Neural crest cell (in vitro differentiated cells): ENCODE results near the gene CD6. TPM values are rescaled to one million over a fixed set of nuclear protein-coding genes. Genes with fewer than 3 reads are reported as not detected.

Source experiments
- DNase-seq: peaks from one replicate; pipeline ENCODE4 v3.0.0; 2021; ENCODE audit warnings: low read depth, mixed read lengths, low spot score
- H3K27ac Mint-ChIP-seq: one replicate; pipeline ENCODE4 v1.8.0; 2021; ENCODE audit warnings: mild to moderate bottlenecking, mixed read lengths; ENCODE audit not compliant: unreplicated experiment
- H3K27me3 Mint-ChIP-seq: 2 replicates; pipeline ENCODE4 v1.8.0; 2021; ENCODE audit warnings: low read depth, mild to moderate bottlenecking, mixed read lengths
- H3K36me3 Mint-ChIP-seq: 2 replicates; pipeline ENCODE4 v1.8.0; 2021; ENCODE audit warnings: low read depth, mild to moderate bottlenecking, mixed read lengths
- H3K4me1 Mint-ChIP-seq: 2 replicates; pipeline ENCODE4 v1.8.0; 2021; ENCODE audit warnings: mixed read lengths
- H3K4me3 Mint-ChIP-seq: one replicate; pipeline ENCODE4 v1.8.0; 2021; ENCODE audit warnings: mild to moderate bottlenecking, mixed read lengths
- H3K9me3 Mint-ChIP-seq: 2 replicates; pipeline ENCODE4 v1.8.0; 2021; ENCODE audit warnings: mixed read lengths
- CTCF ChIP-seq: fragments of 200-600 bp; sonication (generic); conservative IDR thresholded peaks from 2 replicates; pipeline ENCODE4 v1.5.0; 2021; ENCODE audit warnings: antibody characterized with exemption, mild to moderate bottlenecking
- total RNA-seq: library from RNA; stranded (reverse); gene quantifications from 2 replicates; pipeline ENCODE4 v1.2.1, GENCODE V29; 2021

The CD6 gene
- total RNA-seq, 1 donor from 2014 or later, result 0.30 TPM

- Mint-ChIP-seq H3K4me3 (no peak overlapping the region), H3K4me1 (peaks cover 6% of the 10 kb centered on the region), H3K9me3 (no peaks in the 10 kb centered on the region), H3K36me3 (no peaks in the 10 kb centered on the region), H3K27me3 (no peaks in the 10 kb centered on the region), H3K27ac (no peak overlapping the region)
- no peak for TF ChIP-seq CTCF
- DNase-seq, result no peak
These were observed 83.6 kb downstream of the CD6 start for GRCh38 chr11:61054927-61055562.

- no peak for DNase-seq
- no peak for TF ChIP-seq CTCF
- H3K36me3 Mint-ChIP-seq, result no peaks in the 10 kb centered on the region
- H3K27me3 Mint-ChIP-seq, result no peaks in the 10 kb centered on the region
- H3K9me3 Mint-ChIP-seq, result no peaks in the 10 kb centered on the region
- no peak overlapping the region for H3K27ac Mint-ChIP-seq
- H3K4me1 Mint-ChIP-seq, result peaks cover 4% of the 10 kb centered on the region
- H3K4me3 Mint-ChIP-seq, result no peak overlapping the region
These were observed 84.3 kb downstream of the CD6 start for GRCh38 chr11:61055776-61056175.

- H3K36me3 Mint-ChIP-seq, result no peaks in the 10 kb centered on the region
- no peak for TF ChIP-seq CTCF
- DNase-seq, result no peak
These were observed 85.1 kb downstream of the CD6 start for GRCh38 chr11:61056571-61056970.

GRCh38 chr11:61056981-61057380, 85.5 kb downstream of the CD6 start:
- no peak for DNase-seq
- Mint-ChIP-seq H3K27me3 (no peaks in the 10 kb centered on the region), H3K4me1 (peaks cover 4% of the 10 kb centered on the region), H3K9me3 (no peaks in the 10 kb centered on the region), H3K36me3 (no peaks in the 10 kb centered on the region), H3K27ac (no peak overlapping the region), H3K4me3 (no peak overlapping the region)
- TF ChIP-seq CTCF, result no peak

More at GRCh38 chr11:61056571-61056970, 85.1 kb downstream of the CD6 start:
- Mint-ChIP-seq H3K9me3 (no peaks in the 10 kb centered on the region), H3K4me1 (peaks cover 4% of the 10 kb centered on the region), H3K4me3 (no peak overlapping the region), H3K27me3 (no peaks in the 10 kb centered on the region), H3K27ac (no peak overlapping the region)

GRCh38 chr11:61057615-61058014, 86.1 kb downstream of the CD6 start:
- H3K4me1 Mint-ChIP-seq, result peaks cover 4% of the 10 kb centered on the region
- no peak overlapping the region for H3K4me3 Mint-ChIP-seq
- TF ChIP-seq CTCF, result no peak
- H3K27ac Mint-ChIP-seq, result no peak overlapping the region
- no peaks in the 10 kb centered on the region for H3K9me3 Mint-ChIP-seq
- no peaks in the 10 kb centered on the region for H3K27me3 Mint-ChIP-seq
- no peaks in the 10 kb centered on the region for H3K36me3 Mint-ChIP-seq
- DNase-seq, result no peak
